Mammary epithelial cell (primary cell): ENCODE measurements around the gene MTRFR.

Experiments
- EZH2 ChIP-seq: IDR thresholded peaks from 2 replicates; pipeline ENCODE4 v1.6.1; 2012; ENCODE audit warnings: low read length, inconsistent platforms, borderline replicate concordance
- TF ChIP-seq, protein P1 (sequence below), 2 donors: IDR thresholded peaks in 1 of 2; conservative IDR thresholded peaks in 1 of 2; 2 replicates each; pipeline ENCODE4 v1.5.1; 2011 to 2012; ENCODE audit warnings: inconsistent platforms in 2 of 2, low read length in 2 of 2, mild to moderate bottlenecking in 2 of 2, control low read depth in 1 of 2, low read depth in 1 of 2; ENCODE audit not compliant: insufficient read depth in 1 of 2; ENCODE audit errors: extremely low read depth in 1 of 2

DNA sequence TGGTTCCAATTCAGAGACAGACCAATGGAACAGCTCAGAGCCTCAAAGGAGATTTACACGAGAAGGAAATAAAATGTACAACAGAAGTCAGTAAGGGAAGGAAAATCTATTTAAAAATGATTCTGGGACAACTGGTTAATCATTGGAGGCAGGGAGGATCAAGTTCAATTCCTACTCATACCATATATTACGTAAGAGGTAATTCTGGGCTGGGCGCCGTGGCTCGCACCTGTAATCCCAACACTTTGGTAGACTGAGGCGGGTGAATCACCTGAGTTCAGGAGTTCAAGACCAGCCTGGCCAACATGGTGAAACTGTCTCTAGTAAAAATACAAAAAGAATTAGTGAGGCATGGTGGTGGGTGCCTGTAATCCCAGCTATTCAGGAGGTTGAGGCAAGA lies 45.6 kb upstream of the MTRFR start:
- TF ChIP-seq, protein P1, sequence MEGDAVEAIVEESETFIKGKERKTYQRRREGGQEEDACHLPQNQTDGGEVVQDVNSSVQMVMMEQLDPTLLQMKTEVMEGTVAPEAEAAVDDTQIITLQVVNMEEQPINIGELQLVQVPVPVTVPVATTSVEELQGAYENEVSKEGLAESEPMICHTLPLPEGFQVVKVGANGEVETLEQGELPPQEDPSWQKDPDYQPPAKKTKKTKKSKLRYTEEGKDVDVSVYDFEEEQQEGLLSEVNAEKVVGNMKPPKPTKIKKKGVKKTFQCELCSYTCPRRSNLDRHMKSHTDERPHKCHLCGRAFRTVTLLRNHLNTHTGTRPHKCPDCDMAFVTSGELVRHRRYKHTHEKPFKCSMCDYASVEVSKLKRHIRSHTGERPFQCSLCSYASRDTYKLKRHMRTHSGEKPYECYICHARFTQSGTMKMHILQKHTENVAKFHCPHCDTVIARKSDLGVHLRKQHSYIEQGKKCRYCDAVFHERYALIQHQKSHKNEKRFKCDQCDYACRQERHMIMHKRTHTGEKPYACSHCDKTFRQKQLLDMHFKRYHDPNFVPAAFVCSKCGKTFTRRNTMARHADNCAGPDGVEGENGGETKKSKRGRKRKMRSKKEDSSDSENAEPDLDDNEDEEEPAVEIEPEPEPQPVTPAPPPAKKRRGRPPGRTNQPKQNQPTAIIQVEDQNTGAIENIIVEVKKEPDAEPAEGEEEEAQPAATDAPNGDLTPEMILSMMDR (conservative IDR thresholded peaks at IDR 0.05 in 1 of 2, IDR thresholded peaks at IDR 0.05 in 1 of 2; ENCODE audit: extremely low read depth in 1 of 2, insufficient read depth in 1 of 2, low read depth in 1 of 2, low read length in 2 of 2) = no peak
- no peak for TF ChIP-seq EZH2
